Measurements from ENCODE around the gene TEX47. TPM values are rescaled to one million over a fixed set of nuclear protein-coding genes. Genes with fewer than 3 reads are reported as not detected.

Gene TEX47
- not detected for total RNA-seq
- long read RNA-seq: 0 reads

GRCh38 chr7:88795553-88795952, at the start of gene TEX47:
TSS of gene TEX47 (minus strand) at chr7:88795737. CDS start at chr7:88794942, 795 bp downstream.
- intact Hi-C loops (cut with DNase I): no loop called here
- ATAC-seq (peak in 1 of 2 donors; percentile 44), DNase-seq (no peak)

- intact Hi-C loops (cut with DNase I): no loop called here
- DNase-seq (no peak), ATAC-seq (no peak)
Measured at GRCh38 chr7:88845091-88845490, 49.6 kb upstream of the TEX47 start.

- intact Hi-C loops (cut with DNase I): no loop called here
- DNase-seq (no peak), ATAC-seq (no peak)
Measured at GRCh38 chr7:88842201-88842600, 46.7 kb upstream of the TEX47 start.

- intact Hi-C loops (cut with DNase I): loop anchor here in 1 of 2 donors (10.0 kb wide), 1 partner anchor 590 kb away; no protein-coding TSS in a partner anchor
- DNase-seq (no peak), ATAC-seq (no peak)
Measured at GRCh38 chr7:88835147-88835728, 39.7 kb upstream of the TEX47 start.

GRCh38 chr7:88826222-88826621, 30.7 kb upstream of the TEX47 start:
- intact Hi-C loops (cut with DNase I): no loop called here
- DNase-seq: no peak
- no peak for ATAC-seq

GRCh38 chr7:88818552-88818951, 23.0 kb upstream of the TEX47 start:
- intact Hi-C loops (cut with DNase I): no loop called here
- no peak for ATAC-seq
- no peak for DNase-seq

GRCh38 chr7:88806280-88807037, 10.9 kb upstream of the TEX47 start:
- intact Hi-C loops (cut with DNase I): no loop called here
- no peak for DNase-seq
- no peak for ATAC-seq

- DNase-seq (no peak), ATAC-seq (no peak)
- intact Hi-C loops (cut with DNase I): no loop called here
Measured at GRCh38 chr7:88801046-88801445, 5.5 kb upstream of the TEX47 start.

GRCh38 chr7:88792361-88792760, 3.2 kb downstream of the TEX47 start:
- no peak for DNase-seq
- no peak for ATAC-seq
- intact Hi-C loops (cut with DNase I): no loop called here

GRCh38 chr7:88791891-88792290, 3.6 kb downstream of the TEX47 start:
- intact Hi-C loops (cut with DNase I): no loop called here
- DNase-seq (no peak), ATAC-seq (no peak)

GRCh38 chr7:88789480-88790064, 6.0 kb downstream of the TEX47 start:
- intact Hi-C loops (cut with DNase I): loop anchor here in 1 of 2 donors (5.0 kb wide), 1 partner anchor 833 kb away; no protein-coding TSS in a partner anchor
- DNase-seq: no peak

GRCh38 chr7:88787777-88788176, 7.8 kb downstream of the TEX47 start:
- intact Hi-C loops (cut with DNase I): loop anchor here in 1 of 2 donors (5.0 kb wide), 1 partner anchor 835 kb away; no protein-coding TSS in a partner anchor
- no peak for DNase-seq
- no peak for ATAC-seq

More at GRCh38 chr7:88789480-88790064, 6.0 kb downstream of the TEX47 start:
- no peak for ATAC-seq

GRCh38 chr7:88775838-88776237, 19.7 kb downstream of the TEX47 start:
- ATAC-seq: no peak
- intact Hi-C loops (cut with DNase I): no loop called here
- DNase-seq: no peak

GRCh38 chr7:88772776-88773175, 22.8 kb downstream of the TEX47 start:
- DNase-seq: no peak
- no peak for ATAC-seq

GRCh38 chr7:88771417-88771816, 24.1 kb downstream of the TEX47 start:
- no peak for ATAC-seq
- intact Hi-C loops (cut with DNase I): no loop called here
- DNase-seq: no peak

More at GRCh38 chr7:88772776-88773175, 22.8 kb downstream of the TEX47 start:
- intact Hi-C loops (cut with DNase I): no loop called here

- intact Hi-C loops (cut with DNase I): no loop called here
- DNase-seq (no peak), ATAC-seq (no peak)
Measured at GRCh38 chr7:88761779-88762178, 33.8 kb downstream of the TEX47 start.

GRCh38 chr7:88760136-88760515, 35.4 kb downstream of the TEX47 start:
- DNase-seq (no peak), ATAC-seq (no peak)
- intact Hi-C loops (cut with DNase I): no loop called here

- ATAC-seq: peak; percentile 63 to 81
- intact Hi-C loops (cut with DNase I): no loop called here
- DNase-seq: peak; percentile 29
Measured at GRCh38 chr7:88759230-88760135, 36.1 kb downstream of the TEX47 start, which contains the start of gene ZNF804B. TSS of gene ZNF804B (plus strand) at chr7:88759700. CDS start at chr7:88759977, 277 bp downstream.
